HL-60/S4 (cell line): ENCODE data around the gene ZNF701.

Experiments
- in situ Hi-C: fragments of 300-500 bp; cut with MboI; formaldehyde crosslinking; loops from 2 replicates; pipeline ENCODE4 v1.14.3; 2022; ENCODE audit warnings: low sequenced_read_pairs

ZNF701 gene

GRCh38 chr19:52635786-52636570 lies 65.9 kb downstream of the ZNF701 start:
- in situ Hi-C loops, result no loop called here
